GM18867 (cell line): ENCODE measurements around the gene NFS1.
"Not testable (repeated sequence)": the region's sequence is repeated elsewhere in the genome, so short reads cannot be mapped to it uniquely, and the experiment has no call there.

Source experiments
- ATAC-seq: cut with Tn5 transposase; IDR thresholded peaks from one replicate; pipeline ENCODE4 v1.9.1; 2021; ENCODE audit warnings: mild to moderate bottlenecking, moderate library complexity; ENCODE audit not compliant: unreplicated experiment

NFS1 gene

DNA sequence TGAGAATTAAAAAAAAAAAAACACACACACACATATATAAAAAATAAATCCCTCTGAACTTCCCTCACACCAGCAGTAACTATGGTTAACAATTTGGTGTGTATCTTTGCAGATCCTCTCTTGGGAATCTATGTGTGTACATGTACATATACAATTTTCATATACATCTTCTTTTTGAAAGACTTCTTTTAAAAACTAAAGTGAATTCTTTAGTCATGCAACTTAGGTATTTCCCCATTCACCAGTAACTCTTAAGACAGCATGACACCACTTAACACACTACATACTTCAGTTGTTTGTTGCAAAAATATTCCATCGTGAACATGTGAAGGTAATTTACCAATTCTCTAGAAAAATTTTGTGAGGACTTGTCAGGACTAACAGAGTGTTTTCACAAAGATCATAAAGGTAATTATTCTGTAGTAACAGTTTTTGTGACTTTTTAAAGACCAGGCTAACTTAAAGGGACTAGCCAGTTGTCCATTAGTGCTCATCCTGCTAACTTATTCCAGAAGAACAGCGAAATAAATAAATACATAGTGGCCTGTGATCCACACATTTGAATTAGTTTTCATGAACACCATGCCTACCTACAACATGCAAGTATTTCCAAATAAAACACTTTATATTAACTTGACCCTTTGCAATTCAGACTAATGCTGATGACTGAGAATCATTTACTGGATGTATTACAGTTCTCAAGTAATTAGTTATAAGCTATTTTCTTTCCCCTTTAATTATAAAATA, 30.9 kb upstream of the NFS1 start:
- no peak for ATAC-seq

DNA sequence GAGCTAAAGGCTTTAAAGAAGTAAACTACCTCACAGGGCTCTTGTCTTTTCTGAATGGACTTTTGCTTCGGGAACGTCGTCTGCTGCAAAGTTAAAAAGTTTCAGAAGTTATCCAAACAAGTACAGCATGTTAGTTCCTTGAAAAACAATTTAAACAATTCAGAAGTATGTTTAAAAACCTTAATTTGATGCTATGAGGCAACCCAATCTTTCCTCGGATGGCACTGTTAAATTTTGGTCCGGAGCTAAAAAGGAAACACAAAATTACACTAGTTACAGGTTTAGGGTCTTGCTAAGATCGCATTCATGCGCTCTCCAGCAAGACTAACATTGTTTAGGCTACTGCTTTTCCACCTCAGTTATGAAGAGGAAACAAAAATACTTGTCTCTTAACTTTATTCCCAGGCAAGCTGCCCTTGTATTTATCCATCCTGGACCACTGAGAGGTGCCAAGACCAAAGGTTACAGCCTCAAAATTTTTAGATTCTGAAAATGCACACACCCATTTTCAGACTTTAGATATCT, 30.2 kb upstream of the NFS1 start:
- no peak for ATAC-seq

DNA sequence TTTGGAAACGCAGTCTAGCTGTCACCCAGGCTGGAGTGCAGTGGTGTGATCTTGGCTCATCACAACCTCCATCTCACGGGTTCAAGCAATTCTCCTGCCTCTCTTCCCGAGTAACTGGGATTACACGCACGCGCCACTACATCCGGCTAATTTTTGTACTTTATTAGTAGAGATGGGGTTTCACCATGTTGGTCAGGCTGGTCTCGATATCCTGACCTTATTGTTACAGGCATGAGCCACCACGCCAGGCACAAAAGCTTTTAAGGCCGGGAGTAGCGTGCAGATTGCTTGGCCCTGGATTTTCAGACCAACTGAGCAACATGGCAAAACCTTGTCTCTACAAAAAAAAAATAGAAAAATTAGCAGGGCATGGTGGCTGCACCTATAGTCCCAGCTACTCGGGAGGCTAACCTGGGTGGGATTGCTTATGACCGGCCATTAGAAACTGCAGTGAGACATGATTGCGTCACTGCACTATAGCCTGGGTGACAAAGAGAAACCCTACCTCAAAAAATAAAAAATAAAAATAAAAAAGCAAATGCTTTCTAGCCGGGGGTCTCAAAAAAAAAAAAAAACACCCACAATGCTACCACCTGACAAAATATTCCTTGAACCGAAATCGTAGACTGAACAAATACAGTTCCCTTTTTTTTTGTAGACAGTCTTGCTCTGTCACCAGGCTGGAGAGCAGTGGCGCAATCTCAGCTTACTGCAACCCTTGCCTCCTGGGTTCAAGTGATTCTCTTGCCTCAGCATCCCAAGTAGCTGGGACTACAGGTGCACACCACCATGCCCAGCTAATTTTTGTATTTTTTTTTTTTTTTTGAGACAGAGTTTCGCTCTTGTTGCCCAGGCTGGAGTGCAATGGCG, 27.9 kb upstream of the NFS1 start:
- ATAC-seq = no peak

DNA sequence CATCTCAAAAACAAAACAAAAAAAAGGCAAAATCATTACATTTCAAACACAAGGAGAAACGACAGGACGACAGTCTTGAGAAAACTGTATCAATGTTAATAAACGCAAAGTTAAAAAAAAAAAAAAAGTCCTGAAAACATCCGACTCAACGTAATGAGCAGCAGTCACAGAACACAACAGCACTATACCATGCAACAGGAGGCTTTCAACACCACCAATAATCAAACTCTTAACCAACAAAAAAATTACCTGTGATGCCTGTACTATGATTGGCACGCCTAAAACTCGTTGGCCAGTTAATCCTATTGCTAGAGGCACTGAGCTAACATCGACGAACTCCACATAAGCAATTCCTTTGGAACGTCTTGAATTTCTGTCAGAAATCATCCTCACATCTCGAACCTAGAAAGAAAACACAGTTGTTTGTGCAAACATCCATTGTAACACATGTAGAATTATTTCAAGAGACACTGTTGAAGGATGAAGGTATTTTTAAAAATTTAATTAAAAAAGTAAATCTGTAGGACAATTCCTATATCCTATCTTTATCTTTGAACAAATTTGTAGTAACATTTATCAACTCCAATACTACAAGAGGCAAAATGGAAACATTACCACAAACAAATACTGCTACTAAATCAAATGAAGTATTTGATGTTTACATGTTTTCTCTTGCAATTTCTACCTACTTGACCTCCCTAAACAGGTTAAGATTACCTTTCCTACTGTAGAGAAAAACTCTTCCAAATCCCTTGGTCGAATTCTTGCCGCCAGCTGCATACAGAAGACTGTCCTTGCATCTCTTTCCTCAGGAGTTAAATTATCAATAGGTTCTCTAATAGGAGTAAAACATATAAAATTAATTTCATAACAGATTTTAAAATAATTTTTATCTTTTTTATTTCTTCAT, 25.4 kb upstream of the NFS1 start:
- no peak for ATAC-seq

DNA sequence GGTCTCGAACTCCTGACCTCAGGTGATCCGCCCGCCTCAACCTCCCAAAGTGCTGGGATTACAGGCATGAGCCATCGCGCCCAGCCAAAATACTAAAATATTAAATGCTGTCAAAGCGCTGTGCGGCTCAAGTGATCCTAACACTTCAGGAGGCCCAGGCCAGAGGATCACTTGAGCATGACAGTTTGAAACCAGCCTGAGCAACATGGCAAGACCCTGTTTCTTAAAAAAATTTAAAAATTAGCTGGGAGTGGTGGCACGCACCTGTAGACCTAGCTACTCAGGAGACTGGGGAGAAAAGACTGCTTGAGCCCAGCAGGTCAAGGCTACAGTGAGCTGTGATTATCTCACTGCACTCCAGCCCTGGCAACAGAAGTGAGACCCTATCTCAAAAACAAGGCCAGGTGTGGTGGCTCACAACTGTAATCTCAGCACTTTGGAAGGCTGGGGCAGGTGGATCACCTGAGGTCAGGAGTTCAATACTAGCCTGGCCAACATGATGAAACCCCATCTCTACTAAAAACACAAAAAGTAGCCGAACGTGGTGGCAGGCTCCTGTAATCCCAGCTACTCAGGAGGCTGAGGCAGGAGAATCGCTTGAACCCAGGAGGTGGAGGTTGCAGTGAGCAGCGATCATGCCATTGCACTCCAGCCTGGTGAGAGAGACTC, 24.6 kb upstream of the NFS1 start:
- ATAC-seq = not testable (repeated sequence)

DNA sequence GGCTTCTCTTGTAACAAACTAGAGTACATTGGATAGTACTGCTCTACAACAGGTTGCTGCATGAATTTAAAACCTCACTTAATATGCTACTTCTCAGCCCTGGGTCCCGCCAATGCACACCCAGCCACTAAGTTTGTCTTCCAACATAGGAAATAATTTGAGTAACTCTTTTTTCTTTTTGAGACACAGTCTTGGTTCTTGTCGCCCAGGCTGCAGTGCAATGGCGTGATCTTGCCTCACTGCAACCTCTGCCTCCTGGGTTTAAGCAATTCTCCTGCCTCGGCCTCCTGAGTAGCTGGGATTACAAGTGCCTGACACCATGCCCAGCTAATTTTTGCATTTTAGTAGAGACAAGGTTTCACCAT, 24.1 kb upstream of the NFS1 start:
- not testable (repeated sequence) for ATAC-seq

DNA sequence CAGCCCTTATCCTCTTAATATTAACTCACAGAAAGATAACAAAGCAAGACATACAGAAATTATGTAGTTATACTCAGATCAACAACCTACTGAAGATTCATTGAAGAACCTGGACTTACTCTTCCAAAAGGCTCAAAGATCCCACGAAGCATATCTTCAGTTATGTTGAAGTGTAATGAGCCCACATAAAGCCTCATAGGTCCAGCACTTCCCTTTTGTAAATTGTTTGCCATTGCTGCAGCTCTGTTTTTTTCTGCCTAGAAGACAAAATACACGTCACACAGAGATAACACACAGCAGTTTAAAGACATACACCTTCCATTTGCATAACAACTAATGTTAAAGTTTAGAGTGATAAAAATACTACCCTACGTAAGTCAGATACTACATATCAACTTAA, 22.5 kb upstream of the NFS1 start:
- ATAC-seq = no peak

DNA sequence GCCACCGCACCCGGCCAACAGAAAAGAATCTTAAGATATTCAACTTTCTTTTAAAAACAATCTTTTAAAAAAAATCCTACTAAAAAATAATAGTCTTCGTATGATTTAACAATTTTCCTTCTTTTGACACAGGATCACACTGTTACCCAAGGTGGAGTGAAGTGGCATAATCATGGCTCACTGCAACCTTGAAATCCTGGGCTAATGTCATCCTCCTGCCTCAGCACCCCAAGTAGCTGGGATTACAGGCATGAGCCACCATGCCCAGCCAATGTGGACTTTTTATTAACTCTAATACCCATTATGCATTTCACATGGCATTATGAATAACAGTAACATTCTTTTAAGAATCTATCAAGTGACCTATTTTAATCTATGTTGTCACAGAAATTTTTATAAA, 22.1 kb upstream of the NFS1 start:
- no peak for ATAC-seq

DNA sequence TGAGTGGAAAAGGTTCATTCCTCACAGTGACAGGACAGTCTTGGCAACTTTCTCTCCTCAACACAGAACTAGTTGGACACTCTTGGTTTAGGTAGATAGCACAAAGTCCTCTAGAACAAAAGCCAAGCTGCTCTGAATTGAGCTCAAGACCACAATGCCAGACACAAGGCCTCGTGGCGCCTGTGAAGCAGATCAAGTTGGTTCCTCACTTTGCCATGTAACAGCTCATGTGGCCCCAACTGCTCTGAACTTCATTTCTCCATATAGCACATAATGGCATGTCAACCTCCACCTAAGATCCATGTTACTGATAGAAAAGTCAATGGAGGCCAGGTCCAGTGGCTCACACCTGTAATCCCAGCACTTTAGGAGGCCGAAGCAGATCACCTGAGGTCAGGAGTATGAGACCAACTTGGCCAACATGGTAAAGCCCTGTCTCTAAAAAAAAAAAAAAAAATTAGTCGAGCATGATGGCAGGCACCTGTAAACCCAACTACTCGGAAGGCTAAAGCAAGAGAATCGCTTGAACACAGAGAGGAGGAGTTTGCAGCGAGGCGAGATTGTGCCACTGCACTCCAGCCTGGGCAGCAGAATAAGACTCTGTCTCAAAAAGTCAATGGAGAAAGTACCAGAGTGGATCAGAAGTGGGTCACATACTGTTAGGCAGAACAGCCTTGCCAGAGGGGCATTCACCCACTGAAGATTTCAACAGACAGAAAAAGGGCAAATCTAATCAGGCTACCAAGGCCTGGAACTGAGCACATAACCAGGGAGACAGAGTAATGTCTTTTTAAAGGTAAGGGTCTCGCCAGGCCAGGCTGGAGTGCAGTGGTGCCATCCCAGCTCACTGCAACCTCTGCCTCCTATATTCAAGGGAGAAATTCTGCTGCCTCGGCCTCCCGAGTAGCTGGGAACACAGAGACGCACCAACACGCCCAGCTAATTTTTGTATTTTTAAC, 21.3 kb upstream of the NFS1 start:
- ATAC-seq = no peak

DNA sequence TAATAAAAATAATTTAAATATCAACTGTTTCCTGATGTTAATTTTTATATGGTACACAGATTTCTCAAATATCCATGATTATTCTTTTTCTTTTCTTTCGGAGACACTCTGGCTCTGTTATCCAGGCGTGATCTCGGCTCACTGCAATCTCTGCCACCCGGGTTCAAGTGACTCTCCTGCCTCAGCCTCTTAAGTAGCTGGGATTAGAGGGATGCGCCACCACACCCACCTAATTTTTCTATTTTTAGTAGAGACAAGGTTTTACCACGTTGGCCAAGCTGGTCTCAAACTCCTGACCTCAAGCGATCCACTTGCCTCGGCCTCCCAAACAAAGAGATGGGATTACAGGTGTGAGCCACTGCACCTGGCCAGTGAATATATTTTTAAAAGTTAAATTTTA, 20.6 kb upstream of the NFS1 start:
- no peak for ATAC-seq

DNA sequence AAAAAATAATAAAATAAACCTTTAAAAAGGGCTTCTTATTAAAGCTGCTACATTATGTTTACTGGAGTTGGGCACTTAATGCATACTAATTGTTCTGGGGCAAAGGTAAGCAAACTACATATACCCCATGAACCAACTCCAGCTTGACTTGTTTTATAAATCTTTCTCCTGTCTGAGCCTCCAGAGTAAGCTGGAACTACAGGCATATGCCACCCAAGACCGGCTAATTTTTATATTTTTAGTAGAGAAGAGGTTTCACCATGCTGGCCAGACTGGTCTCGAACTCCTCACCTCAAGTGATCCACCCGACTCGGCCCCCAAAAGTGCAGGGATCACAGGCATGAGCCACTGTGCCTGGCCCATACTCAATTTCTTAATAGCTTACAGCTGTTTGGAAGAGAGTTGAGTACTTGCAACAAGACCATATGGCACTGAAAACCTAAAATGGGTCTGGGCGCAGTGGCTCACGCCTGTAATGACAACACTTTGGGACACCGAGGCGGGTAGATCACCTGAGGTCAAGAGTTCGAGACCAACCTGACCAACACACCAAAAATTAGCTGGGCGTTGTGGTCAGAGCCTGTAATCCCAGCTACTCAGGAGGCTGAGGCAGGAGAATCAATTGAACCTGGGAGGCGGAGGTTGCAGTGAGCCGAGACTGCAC, 20.0 kb upstream of the NFS1 start:
- no peak for ATAC-seq

DNA sequence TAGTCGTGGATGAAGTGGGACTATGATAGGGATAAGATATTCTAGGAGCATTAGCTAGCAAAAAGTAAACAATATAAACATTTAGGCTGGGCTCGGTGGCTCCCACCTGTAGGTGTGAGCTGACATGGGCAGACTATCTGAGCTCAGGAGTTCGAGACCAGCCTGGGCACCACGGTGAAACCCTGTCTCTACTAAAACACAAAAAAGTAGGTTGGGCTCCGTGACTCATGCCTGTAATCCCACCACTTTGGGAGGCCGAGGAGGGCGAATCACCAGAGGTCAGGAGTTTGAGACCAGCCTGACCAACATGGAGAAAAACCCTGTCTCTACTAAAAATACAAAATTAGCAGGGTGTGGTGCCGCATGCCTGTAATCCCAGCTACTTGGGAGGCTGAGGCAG, 19.2 kb upstream of the NFS1 start:
- ATAC-seq = not testable (repeated sequence)

DNA sequence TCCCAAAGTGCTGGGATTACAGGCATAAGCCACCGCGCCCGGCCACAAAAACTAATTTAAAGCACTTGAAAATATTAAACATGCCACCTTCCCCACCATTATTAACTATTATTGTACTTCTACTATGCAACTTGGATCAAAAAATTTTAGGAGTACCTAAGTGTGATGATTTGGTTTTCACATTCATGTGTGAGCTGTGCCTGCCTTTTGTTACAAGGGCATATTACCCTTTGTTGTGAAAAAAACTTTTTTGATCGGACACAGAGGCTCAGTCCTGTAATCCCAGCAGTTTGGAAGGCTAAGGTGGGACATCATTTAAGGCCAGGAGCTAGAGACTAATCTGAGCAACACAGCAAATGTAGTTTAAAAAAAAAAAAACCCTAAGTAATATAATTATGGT, 17.2 kb upstream of the NFS1 start:
- no peak for ATAC-seq

DNA sequence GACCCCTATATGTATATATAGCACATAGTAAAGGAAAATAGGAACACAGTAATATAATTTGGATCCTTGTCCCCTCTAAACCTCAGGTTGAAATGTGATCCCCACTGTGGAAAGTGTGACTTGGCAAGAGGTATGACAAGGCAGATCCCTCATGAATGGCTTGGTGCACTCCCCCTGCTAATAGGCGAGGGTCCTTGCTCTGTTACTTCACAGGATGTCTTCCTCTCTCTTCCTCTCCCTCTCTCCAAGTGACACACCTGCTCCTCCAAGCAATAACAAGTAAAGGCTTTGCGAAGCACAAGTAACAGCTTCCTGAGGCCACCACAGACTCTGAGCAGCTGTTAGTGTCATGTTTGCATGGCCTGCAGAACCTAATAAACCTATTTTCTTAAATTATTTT, 16.5 kb upstream of the NFS1 start:
- no peak for ATAC-seq

DNA sequence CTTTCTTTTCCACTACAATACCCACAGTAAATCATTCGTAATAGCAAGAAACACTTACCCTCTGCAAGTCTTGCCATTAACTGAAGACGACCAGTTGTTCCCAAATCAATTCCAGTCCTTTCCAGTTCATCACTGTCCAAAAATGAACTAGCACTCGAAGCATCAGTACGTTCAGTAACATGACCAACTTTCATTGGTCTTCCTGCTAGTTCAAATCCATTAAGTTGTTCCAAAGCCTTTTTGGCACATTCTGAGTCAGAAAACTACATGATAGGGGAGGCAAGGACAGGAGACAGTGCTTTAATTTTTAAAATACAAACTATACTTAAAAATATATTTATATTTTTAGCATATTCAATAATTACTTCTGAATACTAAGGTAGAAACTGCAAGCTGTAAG, 15.0 kb upstream of the NFS1 start:
- ATAC-seq = no peak

DNA sequence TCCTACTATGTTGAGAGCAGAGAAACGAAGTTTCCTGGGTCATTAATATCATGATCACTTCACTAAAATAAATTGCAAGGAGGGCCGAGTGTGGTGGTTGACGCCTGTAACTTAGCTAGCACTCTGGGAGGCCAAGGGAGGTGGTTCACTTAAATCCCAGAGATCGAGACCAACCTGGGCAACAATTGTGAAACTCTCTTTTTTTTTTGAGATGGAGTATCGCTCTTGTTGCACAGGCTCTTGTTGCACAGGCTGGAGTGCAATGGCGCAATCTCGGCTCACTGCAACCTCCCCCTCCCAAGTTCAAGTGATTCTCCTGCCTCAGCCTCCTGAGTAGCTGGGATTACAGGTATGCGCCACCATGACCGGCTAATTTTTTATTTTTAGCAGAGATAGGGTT, 14.0 kb upstream of the NFS1 start:
- ATAC-seq = not testable (repeated sequence)

DNA sequence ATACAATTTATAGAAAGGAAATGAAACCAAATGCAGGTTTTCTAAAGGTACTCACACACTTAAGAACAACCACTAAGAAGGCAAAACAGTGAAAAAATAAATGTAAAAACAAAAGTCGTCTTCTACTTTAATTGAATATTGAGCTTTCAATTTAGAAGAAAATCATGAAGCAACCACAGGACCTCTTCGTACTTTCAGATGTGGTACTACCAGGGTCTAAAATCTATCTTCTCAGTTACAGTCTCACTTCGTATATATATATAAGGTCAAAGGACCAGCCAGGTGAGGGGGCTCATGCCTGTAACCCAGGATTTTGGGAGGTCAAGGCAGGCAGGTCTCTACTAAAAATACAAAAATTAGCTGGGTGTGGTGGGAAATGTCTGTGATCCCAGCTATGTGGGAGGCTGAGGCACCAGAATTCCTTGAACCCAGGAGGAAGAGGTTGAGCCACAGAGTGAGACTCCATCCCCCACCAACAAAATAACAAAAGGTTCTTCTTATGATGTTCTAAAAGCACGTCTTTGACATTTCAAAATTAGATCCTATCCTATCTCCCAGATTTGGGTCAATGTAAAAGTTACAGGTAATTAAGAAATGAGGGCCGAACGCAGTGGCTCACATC, 12.5 kb upstream of the NFS1 start:
- no peak for ATAC-seq

DNA sequence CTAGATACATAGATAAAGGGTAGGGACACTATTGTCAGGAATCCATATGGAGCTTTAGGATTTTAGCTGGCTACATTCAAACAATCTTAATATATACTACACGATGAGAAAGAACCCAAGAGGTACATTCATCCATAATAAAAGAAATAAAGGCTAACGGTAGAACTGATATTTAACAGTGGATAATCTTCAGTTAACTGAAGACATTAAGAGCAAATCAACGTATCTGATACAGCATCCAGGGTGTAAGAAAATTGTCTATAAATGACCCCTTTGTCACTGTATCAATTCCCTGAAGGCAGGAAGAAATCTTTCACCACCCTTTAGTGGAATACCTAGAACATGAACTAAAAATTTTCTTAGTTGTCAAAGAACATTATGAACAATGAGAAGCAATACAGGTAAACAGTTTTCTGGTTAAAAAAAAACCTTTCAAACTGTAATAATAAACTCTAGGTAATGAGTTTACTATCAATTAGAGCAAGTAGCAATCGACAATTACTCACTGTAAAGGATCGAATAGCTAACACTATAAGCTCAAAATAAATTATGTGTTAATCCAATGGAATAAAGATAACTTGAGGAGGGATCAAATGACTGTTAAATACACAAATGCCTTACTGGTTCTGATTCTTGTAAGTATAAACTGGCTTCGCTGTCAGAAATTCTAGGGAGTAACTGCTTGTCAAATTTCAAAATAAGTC, 11.9 kb upstream of the NFS1 start:
- no peak for ATAC-seq
